Prostate gland (tissue), 2 donors: Measurements from ENCODE around the gene FBXL16.

Experiments
- POLR2A ChIP-seq: fragments of 450-650 bp; IDR thresholded peaks from one replicate; pipeline ENCODE4 v1.6.1; 2016; ENCODE audit warnings: antibody characterized with exemption, mild to moderate bottlenecking
- POLR2AphosphoS5 ChIP-seq: sonication (generic); formaldehyde crosslinking; IDR thresholded peaks from one replicate; pipeline ENCODE4 v1.6.1; 2017; ENCODE audit warnings: antibody characterized with exemption
- TF ChIP-seq, protein P1 (sequence below), 4 experiments: fragments of 200-600 bp in 2 of 4; fragments of 450-650 bp in 2 of 4; sonication (generic) in 2 of 4; IDR thresholded peaks; 1 replicate in 3 of 4; 2 replicates in 1 of 4; pipeline ENCODE4 v1.5.1; 2016 to 2019; ENCODE audit warnings: antibody characterized with exemption in 4 of 4, mild to moderate bottlenecking in 2 of 4, moderate library complexity in 2 of 4

DNA sequence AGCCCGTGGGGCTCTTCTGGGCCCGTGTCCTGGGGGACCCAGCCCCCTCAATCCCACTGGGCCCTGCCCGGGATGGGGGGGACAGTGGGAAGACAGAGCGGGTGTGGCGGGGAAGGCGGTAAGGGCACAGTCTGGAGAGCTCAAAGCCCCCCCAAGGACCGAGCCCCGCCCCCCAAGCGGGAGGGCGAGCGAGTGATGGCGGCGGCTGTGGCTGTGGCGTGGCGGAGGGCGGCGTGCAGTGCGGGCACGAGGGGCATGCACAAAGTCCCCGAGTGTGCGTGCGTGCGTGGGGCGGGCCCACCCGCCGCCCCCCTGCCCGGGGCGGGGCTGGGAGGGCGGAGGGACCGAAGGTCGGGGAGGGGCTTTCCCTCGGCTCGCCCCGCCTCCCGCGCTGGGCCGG is 11.8 kb downstream of the FBXL16 start:
- TF ChIP-seq, protein P1, sequence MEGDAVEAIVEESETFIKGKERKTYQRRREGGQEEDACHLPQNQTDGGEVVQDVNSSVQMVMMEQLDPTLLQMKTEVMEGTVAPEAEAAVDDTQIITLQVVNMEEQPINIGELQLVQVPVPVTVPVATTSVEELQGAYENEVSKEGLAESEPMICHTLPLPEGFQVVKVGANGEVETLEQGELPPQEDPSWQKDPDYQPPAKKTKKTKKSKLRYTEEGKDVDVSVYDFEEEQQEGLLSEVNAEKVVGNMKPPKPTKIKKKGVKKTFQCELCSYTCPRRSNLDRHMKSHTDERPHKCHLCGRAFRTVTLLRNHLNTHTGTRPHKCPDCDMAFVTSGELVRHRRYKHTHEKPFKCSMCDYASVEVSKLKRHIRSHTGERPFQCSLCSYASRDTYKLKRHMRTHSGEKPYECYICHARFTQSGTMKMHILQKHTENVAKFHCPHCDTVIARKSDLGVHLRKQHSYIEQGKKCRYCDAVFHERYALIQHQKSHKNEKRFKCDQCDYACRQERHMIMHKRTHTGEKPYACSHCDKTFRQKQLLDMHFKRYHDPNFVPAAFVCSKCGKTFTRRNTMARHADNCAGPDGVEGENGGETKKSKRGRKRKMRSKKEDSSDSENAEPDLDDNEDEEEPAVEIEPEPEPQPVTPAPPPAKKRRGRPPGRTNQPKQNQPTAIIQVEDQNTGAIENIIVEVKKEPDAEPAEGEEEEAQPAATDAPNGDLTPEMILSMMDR (IDR thresholded peaks at IDR 0.05), result no peak
- TF ChIP-seq POLR2A (no peak), POLR2AphosphoS5 (no peak)
